OCI-LY3 (cell line): Measurements from ENCODE around the gene APOL5.

Source experiments
- EZH2phosphoT487 ChIP-seq: fragments of 200-600 bp; shearing (Covaris generic); IDR thresholded peaks from 2 replicates; pipeline ENCODE4 v1.6.1; 2018; ENCODE audit warnings: antibody characterized with exemption, mixed run types, low read depth
- TF ChIP-seq, protein P1 (sequence below): fragments of 200-600, 300-600 bp; sonication (generic); IDR thresholded peaks from 2 replicates; pipeline ENCODE4 v1.5.1; 2014; ENCODE audit warnings: antibody characterized with exemption, low read length, low read depth

DNA sequence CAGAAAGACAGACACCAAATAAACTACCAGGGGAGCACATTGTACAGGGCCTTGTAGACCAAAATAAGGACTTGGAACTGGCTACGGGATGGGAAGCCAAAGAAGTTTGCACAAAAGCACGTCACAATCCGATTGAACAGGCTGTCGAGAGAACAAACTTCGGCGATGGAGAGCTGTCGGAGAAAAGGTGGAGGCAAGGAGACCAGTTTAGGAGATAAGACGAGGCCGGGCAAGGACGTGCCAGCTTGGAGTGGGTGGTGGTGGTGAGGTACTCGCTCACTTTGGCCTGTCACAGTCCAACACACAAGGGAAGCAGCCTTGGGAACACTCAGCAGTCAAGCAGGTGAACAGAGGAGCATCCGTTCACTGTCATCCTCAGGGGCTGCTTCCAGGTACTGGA is 19.0 kb downstream of the APOL5 start:
- TF ChIP-seq, protein P1, sequence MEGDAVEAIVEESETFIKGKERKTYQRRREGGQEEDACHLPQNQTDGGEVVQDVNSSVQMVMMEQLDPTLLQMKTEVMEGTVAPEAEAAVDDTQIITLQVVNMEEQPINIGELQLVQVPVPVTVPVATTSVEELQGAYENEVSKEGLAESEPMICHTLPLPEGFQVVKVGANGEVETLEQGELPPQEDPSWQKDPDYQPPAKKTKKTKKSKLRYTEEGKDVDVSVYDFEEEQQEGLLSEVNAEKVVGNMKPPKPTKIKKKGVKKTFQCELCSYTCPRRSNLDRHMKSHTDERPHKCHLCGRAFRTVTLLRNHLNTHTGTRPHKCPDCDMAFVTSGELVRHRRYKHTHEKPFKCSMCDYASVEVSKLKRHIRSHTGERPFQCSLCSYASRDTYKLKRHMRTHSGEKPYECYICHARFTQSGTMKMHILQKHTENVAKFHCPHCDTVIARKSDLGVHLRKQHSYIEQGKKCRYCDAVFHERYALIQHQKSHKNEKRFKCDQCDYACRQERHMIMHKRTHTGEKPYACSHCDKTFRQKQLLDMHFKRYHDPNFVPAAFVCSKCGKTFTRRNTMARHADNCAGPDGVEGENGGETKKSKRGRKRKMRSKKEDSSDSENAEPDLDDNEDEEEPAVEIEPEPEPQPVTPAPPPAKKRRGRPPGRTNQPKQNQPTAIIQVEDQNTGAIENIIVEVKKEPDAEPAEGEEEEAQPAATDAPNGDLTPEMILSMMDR: no peak
- no peak for TF ChIP-seq EZH2phosphoT487
